CD4-positive, alpha-beta T cell treated with Interleukin-15 for 1 hour (primary cell): ENCODE results near the gene TNNT2.

Source experiments
- DNase-seq: peaks from one replicate; pipeline ENCODE4 v3.0.0-alpha.2; 2020

The TNNT2 gene

DNA sequence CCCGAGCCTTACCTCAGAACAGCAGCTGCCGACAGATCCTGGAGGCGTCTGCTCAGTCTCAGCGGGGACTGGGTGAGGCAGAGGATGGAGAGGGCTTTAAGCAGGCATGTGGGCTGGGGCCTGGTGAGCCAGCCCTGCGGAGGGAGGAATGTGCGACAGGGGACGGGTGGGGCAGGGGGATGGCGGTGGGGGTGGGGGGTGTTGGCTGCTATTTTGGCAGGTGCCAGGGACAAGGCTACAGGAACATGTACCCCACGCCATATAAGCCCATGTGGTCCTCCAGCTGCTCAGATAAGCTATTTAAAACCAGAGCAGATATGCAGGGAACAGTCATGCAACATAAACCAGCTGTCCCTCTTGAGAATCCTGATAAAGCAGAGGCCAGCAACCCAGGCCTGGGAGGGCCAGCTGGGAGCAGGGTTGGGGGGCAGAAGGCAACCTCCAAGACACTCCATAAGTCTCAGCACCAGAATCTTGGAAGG is at the start of gene TNNT2:
TNNT2 (minus strand) TSS at position 70 of the 482 bp plus-strand sequence. CDS start 4,426 bp downstream, outside the sequence.
- DNase-seq: no peak

- DNase-seq: no peak
Observed at GRCh38 chr1:201426479-201427310, 49.2 kb upstream of the TNNT2 start.

GRCh38 chr1:201424146-201424545 is 46.7 kb upstream of the TNNT2 start:
- DNase-seq: no peak

DNA sequence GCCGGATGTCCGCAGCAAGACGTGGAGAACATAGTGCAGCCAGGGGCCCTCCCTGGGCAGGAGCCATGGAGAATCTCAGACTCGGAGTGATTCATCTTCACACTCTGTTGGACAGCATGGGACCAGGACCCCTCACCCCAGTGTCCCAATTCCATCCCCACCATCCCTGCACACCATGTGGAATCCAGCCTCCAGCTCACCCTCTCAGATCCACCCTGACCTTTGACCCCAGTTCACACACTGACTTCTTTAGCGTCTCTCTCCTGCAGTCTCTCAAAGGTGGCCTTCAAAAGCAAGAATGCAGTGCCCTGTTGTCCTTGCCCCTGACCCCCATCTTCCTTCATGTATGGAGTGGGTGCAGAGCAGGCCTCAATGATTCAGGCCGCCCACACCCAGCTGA is 46.2 kb upstream of the TNNT2 start:
- no peak for DNase-seq

GRCh38 chr1:201422436-201423030 is 45.1 kb upstream of the TNNT2 start:
- DNase-seq: no peak

GRCh38 chr1:201422026-201422425 is 44.5 kb upstream of the TNNT2 start:
- DNase-seq: no peak

GRCh38 chr1:201421041-201421440 is 43.6 kb upstream of the TNNT2 start:
- no peak for DNase-seq

- DNase-seq: no peak
Observed at GRCh38 chr1:201420608-201421002, 43.1 kb upstream of the TNNT2 start.

DNA sequence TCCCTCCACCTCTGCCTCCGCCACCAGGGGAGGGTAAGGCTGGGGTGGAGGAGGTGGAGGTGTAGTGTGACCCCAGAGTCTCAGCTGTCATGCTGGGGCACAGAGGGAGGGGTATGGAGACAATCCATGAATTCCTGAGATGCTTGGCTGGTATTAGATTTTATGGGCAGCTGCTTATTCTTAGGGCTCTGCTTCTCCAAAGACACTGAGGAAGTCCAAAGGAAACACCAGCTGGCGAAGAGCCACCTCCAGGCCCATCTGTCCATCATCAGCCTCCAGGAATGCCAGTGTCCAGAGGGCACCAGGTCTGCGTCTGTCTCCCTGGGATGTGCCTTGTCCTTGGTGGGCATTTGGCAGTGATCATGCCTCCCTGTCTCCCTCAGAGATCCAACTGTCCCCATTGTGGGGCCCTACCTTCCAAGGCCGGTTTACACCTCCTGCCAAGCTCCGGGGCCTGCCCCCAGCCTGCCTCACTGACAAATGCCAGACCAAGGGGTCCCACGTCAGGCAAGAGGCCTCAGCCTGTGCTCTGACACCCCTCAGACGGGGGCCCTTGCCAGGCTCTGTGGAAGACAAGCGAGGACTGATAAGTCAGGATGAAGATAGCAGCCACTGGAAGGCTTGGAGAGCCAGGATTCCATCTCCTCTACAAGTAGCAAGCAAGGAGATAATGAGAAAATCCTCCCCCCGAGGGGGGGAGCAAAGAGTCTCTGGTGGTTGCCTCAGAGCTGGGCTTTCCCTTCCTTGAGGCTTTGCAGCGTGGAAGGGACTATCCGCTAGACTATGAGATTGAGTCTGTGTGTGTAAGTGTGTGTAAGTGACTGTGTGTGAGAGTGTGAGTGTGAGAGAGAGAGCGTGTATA is 42.5 kb upstream of the TNNT2 start:
- no peak for DNase-seq

GRCh38 chr1:201419256-201419655 is 41.8 kb upstream of the TNNT2 start:
- DNase-seq: no peak

GRCh38 chr1:201418461-201418860 is 41.0 kb upstream of the TNNT2 start:
- DNase-seq: no peak

DNA sequence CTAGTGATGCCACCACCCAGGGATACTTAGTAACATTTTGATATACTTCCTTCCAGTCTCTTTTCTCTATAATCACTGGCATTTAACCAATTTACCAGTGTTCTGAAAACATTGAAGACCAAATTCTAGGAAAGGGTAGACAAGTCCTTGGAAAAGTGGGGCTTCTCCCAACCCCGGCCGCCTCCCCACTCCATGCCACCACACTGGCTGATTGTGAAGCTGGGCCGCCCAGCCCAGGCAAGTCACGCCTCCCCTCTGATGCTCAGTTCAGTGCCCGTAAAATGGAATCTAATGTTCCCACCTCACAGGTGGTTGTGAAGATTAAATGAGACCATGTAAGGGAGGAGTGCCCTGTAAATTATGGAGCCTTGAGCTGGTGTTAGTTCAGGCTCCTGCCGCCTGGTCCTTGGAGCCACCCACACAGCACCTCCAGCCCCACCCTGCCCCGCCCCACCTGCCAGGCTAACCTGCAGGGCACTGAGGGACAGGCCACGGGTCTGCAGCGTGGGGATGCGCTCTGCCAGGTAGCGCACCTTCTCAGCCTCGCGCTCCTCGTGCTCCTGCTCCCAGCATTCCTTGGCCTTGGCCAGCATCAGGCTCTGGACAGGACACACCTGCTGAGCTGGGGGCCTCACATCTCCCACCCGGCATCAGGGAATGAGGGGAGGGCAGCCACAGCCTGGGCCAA is 36.7 kb upstream of the TNNT2 start:
- DNase-seq: no peak

DNA sequence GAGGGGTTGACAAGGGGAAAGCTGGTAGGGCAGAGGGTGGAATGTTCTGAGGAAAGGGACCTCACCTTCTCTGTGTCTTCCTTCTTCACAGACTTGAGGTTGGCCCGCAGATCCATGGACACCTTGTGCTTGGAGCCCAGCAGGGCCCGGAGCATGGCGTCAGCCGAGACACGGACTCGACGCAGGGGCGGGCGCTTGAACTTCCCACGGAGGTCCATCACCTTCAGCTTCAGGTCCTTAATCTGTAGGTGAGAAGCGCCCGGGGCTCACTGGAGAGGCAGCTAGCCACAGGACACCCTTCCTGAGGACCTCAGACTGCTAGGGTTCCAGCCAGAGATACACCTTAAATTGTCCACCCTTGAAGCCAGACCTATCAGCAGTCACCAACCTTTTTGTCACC is 33.8 kb upstream of the TNNT2 start:
- no peak for DNase-seq

GRCh38 chr1:201409440-201409839 is 32.0 kb upstream of the TNNT2 start:
- DNase-seq: no peak

DNA sequence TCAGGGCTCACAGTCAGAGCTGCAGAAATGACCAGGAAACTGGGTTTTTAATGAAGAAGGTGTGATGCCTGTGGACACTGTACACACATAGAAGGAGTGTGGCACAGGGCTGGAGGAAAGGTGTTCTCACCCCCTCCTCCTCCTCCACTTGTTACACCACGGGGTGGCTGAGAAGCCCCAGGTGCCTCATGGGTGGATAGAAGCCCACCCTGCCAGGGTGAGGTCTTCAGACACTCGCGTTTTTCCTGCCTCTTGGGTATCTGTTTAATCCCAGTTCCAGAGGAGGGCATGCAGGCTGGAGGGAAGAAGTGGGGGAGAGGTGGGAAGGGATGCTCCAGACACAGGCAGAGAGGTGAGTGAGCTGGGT is 31.3 kb upstream of the TNNT2 start:
- DNase-seq: no peak

DNA sequence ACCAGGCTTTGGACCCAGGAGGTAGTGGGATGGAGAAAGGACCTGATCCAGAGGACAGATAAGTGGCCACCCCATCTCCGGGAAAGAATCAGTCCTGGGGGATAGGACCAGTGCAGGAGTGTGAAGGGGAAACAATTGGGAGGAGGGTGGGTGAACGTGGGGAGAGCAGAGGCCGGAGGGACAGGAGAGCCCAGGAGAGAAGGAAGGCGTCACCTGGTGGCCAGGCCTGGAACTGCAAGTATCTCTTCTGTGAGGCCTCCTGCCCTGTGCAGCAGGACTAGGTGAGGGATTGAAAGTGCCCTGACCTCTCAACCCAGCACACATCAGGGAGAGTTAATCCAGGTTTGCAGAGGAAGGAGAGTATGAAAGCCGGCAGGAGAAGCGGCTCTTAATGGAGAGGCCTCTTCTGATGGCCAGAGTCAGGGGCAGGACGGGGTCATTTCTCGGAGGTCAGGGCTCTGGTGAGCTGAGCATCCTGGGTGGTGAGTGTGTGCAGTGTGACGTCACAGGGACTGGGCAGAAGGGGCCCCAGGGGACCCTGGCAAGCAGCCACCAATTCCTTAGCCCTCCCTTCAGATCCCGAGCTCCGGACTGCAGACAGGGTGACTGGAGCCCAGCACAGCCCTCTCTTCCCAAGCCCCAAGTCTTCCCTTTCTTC is 30.8 kb upstream of the TNNT2 start:
- peak; percentile 48 for DNase-seq

GRCh38 chr1:201406831-201407406 is 29.4 kb upstream of the TNNT2 start:
- no peak for DNase-seq

DNA sequence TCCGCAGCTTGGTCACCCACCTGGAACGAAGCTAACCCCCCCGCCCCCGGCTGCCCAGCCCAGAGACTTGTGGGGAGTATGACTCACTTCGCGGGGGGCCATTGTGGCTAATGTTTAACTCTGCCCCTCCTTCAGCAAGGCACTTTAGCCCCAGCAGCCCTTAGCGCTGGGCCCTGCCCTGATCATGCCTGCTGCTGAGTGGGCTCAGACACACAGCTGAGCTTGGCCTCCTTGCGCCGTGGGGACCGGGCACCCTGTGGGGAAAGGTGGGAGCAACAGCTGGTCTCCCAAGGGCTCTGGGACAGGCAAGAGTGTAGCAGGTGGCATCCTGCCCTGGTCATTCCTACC is 28.0 kb upstream of the TNNT2 start:
- no peak for DNase-seq

GRCh38 chr1:201404722-201405483 is 27.4 kb upstream of the TNNT2 start:
- DNase-seq: no peak

GRCh38 chr1:201404055-201404454 is 26.6 kb upstream of the TNNT2 start:
- no peak for DNase-seq

- DNase-seq: no peak
Observed at GRCh38 chr1:201403359-201403758, 25.9 kb upstream of the TNNT2 start.
